ENCODE results near the gene GNPDA2. TPM values are rescaled to one million over a fixed set of nuclear protein-coding genes. Genes with fewer than 3 reads are reported as not detected.
A peak's percentile ranks its signal among the peaks of the same experiment; 100 is the strongest.

The GNPDA2 gene
- total RNA-seq, 1 donor from 2014 or later, result 8.8 TPM

DNA sequence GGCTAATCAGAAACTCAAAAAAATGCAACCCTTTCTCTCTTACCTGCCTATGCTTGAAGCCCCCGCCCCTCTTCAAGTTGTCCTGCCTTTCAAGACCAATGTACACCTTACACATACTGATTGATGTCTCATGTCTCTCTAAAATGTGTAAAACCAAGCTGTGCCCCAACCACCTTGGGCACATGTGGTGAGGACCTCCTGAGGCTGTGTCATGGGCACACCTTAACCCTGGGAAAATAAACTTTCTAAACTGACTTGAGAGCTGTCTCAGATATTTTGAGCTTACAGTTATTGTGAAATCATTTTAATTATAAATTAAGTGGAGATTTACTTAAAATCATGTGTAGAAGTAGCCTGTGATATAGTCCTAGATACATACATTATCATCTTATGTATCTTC, 25.9 kb downstream of the GNPDA2 start:
- Mint-ChIP-seq H3K27ac (no peak overlapping the region), H3K27me3 (no peaks in the 10 kb centered on the region), H3K36me3 (ENCODE audit: insufficient read depth) (peaks cover 27% of the 10 kb centered on the region), H3K4me3 (ENCODE audit: low read depth) (no peak overlapping the region), H3K4me1 (ENCODE audit: low read depth) (peaks cover 13% of the 10 kb centered on the region), H3K9me3 (ENCODE audit: low read depth) (no peaks in the 10 kb centered on the region)
- no peak for DNase-seq (ENCODE audit: low spot score, unreplicated experiment)
- TF ChIP-seq, protein P1, sequence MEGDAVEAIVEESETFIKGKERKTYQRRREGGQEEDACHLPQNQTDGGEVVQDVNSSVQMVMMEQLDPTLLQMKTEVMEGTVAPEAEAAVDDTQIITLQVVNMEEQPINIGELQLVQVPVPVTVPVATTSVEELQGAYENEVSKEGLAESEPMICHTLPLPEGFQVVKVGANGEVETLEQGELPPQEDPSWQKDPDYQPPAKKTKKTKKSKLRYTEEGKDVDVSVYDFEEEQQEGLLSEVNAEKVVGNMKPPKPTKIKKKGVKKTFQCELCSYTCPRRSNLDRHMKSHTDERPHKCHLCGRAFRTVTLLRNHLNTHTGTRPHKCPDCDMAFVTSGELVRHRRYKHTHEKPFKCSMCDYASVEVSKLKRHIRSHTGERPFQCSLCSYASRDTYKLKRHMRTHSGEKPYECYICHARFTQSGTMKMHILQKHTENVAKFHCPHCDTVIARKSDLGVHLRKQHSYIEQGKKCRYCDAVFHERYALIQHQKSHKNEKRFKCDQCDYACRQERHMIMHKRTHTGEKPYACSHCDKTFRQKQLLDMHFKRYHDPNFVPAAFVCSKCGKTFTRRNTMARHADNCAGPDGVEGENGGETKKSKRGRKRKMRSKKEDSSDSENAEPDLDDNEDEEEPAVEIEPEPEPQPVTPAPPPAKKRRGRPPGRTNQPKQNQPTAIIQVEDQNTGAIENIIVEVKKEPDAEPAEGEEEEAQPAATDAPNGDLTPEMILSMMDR (IDR thresholded peaks at IDR 0.05; ENCODE audit: unreplicated experiment), result no peak

DNA sequence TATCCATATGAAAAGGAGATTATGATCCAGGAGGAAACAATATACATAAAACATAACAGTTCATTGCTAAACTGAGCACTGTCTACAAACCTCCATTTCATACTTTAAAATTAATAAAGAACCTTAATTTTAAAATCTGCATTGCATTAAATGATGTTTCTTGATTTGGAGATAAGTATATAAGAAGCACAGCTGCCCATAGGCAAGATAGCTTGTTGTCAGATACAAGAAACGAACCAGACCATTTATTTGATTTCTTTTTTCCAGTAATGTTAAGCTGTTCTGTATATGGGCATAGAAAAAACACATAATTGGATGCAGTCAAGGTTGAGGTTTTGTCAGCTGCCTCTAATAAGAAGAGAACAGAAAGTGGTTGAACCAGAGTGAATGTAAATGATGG, 41.7 kb downstream of the GNPDA2 start:
- Mint-ChIP-seq H3K27me3 (no peaks in the 10 kb centered on the region), H3K27ac (no peak overlapping the region), H3K9me3 (ENCODE audit: low read depth) (no peaks in the 10 kb centered on the region), H3K36me3 (ENCODE audit: insufficient read depth) (peaks cover 21% of the 10 kb centered on the region), H3K4me1 (ENCODE audit: low read depth) (peaks cover 8% of the 10 kb centered on the region), H3K4me3 (ENCODE audit: low read depth) (no peak overlapping the region)
- TF ChIP-seq, protein P1 (IDR thresholded peaks at IDR 0.05; ENCODE audit: unreplicated experiment), result no peak
- no peak for DNase-seq (ENCODE audit: low spot score, unreplicated experiment)

DNA sequence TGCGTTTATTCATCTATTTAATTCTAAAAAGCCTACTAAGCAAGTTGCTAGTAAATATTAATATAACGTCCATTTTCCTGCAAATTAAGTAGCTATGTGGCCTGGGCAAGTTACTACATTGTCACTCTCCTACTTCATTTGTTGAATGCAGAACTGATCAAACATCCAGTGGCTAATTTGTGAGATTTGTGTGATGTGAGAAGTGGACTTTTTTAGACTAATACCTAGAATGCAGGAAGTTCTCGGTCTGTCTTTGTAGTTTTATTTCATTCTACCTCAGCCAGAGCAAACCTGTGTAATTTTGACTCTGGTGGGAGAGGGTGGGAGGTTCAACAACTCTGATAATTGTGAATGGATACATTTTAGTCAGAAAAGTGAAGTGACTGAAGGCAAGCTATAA, 47.3 kb downstream of the GNPDA2 start:
- peak overlapping the region; percentile 99 for H3K27ac Mint-ChIP-seq
- H3K27me3 Mint-ChIP-seq, result no peaks in the 10 kb centered on the region
- TF ChIP-seq, protein P1 (IDR thresholded peaks at IDR 0.05; ENCODE audit: unreplicated experiment), result no peak
- no peak for DNase-seq (ENCODE audit: low spot score, unreplicated experiment)
- H3K36me3 Mint-ChIP-seq (ENCODE audit: insufficient read depth), result peaks cover 2% of the 10 kb centered on the region
- peaks cover 14% of the 10 kb centered on the region for H3K4me1 Mint-ChIP-seq (ENCODE audit: low read depth)
- H3K4me3 Mint-ChIP-seq (ENCODE audit: low read depth), result peak overlapping the region; percentile 93
- H3K9me3 Mint-ChIP-seq (ENCODE audit: low read depth), result no peaks in the 10 kb centered on the region

DNA sequence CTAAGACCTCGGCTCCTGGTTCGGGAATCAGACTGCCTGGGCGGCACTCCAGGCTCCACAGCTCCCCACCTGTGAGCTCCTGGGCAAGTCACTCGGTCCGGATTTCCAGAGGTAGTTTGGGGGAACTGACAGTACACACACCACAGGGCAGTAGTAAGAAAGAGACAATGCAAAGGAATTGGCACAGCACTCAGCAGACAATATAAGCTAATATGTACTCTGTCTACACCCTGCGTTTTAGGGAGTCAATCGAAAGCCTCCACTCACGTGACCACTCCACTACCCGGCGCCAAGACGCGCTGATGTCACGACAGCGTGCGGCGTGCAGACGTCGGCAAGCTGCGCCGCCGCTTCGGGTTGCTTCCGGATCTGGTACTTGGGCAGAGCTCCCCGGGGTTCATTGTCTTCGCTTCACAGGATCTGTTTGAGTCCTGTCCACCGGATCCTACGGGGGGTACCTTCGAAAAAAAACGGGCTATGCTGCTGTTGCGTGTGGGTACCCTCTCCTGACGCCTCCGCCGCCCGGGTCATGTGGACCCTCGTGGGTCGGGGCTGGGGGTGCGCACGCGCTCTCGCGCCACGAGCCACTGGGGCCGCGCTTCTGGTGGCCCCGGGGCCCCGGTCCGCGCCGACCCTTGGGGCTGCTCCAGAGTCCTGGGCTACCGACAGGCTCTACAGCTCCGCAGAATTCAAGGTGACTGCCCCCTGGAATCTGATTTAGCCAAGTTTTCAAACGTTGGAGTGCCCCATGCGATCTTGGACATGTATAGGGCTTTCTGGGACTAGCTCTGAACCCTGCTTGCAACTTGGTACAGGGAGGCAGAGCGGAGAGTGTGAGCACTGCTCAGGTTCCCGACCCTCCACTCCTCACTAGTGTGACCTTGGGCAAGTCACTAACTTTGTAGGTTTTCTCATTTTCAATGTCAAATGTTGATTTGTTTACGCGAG, 48.0 kb downstream of the GNPDA2 start, which contains the start of gene GUF1:
TSS of gene GUF1 (plus strand) at position 327 of the 948 bp plus-strand sequence. CDS start at position 530, 203 bp downstream.
- Mint-ChIP-seq H3K27me3 (no peaks in the 10 kb centered on the region), H3K9me3 (ENCODE audit: low read depth) (no peaks in the 10 kb centered on the region), H3K36me3 (ENCODE audit: insufficient read depth) (no peaks in the 10 kb centered on the region), H3K4me1 (ENCODE audit: low read depth) (peaks cover 14% of the 10 kb centered on the region), H3K4me3 (ENCODE audit: low read depth) (peak within 1 kb of the TSS; percentile 93), H3K27ac (peak within 1 kb of the TSS; percentile 99)
- TF ChIP-seq, protein P1 (IDR thresholded peaks at IDR 0.05; ENCODE audit: unreplicated experiment), result peak; percentile 9
- peak; percentile 69 for DNase-seq (ENCODE audit: low spot score, unreplicated experiment)

DNA sequence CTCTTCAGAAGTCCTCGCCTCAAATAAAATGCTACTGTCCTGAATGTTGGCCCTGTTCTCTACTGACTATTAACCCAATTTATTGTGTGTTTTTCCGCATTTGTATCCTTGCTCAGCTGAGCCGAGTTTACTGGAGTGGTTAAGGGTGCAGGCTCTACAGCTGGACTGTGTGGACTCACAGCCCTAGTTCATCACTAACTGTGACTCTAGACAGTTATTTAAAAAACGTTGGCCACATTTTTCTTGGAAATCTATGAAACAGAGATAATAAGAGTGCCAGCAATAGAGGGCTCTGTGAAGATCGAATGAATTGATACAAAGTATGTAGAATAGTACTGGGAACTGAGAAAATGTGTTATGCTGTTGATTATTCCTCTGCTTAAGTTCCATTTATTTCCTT, 51.0 kb downstream of the GNPDA2 start:
- H3K36me3 Mint-ChIP-seq (ENCODE audit: insufficient read depth), result no peaks in the 10 kb centered on the region
- DNase-seq (ENCODE audit: low spot score, unreplicated experiment), result no peak
- H3K27me3 Mint-ChIP-seq, result peaks cover 14% of the 10 kb centered on the region
- H3K9me3 Mint-ChIP-seq (ENCODE audit: low read depth), result no peaks in the 10 kb centered on the region
- H3K4me3 Mint-ChIP-seq (ENCODE audit: low read depth), result no peak overlapping the region
- H3K4me1 Mint-ChIP-seq (ENCODE audit: low read depth), result peaks cover 8% of the 10 kb centered on the region
- TF ChIP-seq, protein P1 (IDR thresholded peaks at IDR 0.05; ENCODE audit: unreplicated experiment), result no peak
- H3K27ac Mint-ChIP-seq, result no peak overlapping the region
